SK-N-SH (cell line): ENCODE measurements around the gene YAP1.

Experiments
- EP300 ChIP-seq, 2 experiments: IDR thresholded peaks; 2 replicates each; pipeline versions ENCODE4 v1.4.0 to v1.6.1; 2012; ENCODE audit warnings: borderline replicate concordance in 1 of 2, low read depth in 1 of 2, low read length in 1 of 2
- JUND ChIP-seq: IDR thresholded peaks from 2 replicates; pipeline ENCODE4 v1.4.0; 2012
- MXI1 ChIP-seq: IDR thresholded peaks from 2 replicates; pipeline ENCODE4 v1.6.1; 2012; ENCODE audit warnings: mild to moderate bottlenecking, low read depth, low read length, improper control_type of control experiment
- POLR2AphosphoS5 ChIP-seq: IDR thresholded peaks from 2 replicates; pipeline ENCODE4 v1.6.1; 2012; ENCODE audit warnings: low read depth, low read length
- YY1 ChIP-seq: IDR thresholded peaks from 2 replicates; pipeline ENCODE4 v1.4.0; 2012; ENCODE audit warnings: low read depth, mild to moderate bottlenecking
- TF ChIP-seq, protein P1 (sequence below): fragments of 200-600 bp; sonication (generic); IDR thresholded peaks from 2 replicates; pipeline ENCODE4 v1.6.1; 2017; ENCODE audit warnings: antibody characterized with exemption, mild to moderate bottlenecking, moderate library complexity
- TF ChIP-seq, protein P2 (sequence below): IDR thresholded peaks from 2 replicates; pipeline ENCODE4 v1.6.1; 2012; ENCODE audit warnings: mild to moderate bottlenecking, low read depth, low read length, moderate library complexity

DNA sequence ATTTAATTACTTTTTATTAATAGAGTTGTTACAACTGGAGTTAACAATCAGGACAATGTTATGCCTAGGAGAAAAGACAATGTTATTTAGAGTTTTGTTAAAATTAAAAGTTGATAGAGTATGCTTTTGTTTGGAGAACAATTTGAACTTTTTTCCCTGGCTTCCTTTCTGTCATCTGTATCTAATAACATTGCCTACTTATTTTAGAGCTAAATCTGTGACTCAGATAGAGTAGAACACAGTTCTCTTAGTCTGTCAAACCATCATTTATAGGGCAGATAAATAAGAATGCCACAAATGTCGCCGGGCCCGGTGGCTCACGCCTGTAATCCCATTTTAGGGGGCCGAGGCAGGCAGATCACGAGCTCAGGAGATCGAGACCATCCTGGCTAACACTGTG lies 28.9 kb upstream of the YAP1 start:
- TF ChIP-seq EP300 (IDR thresholded peaks at IDR 0.05; ENCODE audit: borderline replicate concordance in 1 of 2, low read depth in 1 of 2, low read length in 1 of 2) (no peak), JUND (no peak), YY1 (no peak), MXI1 (no peak), POLR2AphosphoS5 (no peak)
- TF ChIP-seq, protein P1, sequence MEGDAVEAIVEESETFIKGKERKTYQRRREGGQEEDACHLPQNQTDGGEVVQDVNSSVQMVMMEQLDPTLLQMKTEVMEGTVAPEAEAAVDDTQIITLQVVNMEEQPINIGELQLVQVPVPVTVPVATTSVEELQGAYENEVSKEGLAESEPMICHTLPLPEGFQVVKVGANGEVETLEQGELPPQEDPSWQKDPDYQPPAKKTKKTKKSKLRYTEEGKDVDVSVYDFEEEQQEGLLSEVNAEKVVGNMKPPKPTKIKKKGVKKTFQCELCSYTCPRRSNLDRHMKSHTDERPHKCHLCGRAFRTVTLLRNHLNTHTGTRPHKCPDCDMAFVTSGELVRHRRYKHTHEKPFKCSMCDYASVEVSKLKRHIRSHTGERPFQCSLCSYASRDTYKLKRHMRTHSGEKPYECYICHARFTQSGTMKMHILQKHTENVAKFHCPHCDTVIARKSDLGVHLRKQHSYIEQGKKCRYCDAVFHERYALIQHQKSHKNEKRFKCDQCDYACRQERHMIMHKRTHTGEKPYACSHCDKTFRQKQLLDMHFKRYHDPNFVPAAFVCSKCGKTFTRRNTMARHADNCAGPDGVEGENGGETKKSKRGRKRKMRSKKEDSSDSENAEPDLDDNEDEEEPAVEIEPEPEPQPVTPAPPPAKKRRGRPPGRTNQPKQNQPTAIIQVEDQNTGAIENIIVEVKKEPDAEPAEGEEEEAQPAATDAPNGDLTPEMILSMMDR = no peak
- TF ChIP-seq, protein P2, sequence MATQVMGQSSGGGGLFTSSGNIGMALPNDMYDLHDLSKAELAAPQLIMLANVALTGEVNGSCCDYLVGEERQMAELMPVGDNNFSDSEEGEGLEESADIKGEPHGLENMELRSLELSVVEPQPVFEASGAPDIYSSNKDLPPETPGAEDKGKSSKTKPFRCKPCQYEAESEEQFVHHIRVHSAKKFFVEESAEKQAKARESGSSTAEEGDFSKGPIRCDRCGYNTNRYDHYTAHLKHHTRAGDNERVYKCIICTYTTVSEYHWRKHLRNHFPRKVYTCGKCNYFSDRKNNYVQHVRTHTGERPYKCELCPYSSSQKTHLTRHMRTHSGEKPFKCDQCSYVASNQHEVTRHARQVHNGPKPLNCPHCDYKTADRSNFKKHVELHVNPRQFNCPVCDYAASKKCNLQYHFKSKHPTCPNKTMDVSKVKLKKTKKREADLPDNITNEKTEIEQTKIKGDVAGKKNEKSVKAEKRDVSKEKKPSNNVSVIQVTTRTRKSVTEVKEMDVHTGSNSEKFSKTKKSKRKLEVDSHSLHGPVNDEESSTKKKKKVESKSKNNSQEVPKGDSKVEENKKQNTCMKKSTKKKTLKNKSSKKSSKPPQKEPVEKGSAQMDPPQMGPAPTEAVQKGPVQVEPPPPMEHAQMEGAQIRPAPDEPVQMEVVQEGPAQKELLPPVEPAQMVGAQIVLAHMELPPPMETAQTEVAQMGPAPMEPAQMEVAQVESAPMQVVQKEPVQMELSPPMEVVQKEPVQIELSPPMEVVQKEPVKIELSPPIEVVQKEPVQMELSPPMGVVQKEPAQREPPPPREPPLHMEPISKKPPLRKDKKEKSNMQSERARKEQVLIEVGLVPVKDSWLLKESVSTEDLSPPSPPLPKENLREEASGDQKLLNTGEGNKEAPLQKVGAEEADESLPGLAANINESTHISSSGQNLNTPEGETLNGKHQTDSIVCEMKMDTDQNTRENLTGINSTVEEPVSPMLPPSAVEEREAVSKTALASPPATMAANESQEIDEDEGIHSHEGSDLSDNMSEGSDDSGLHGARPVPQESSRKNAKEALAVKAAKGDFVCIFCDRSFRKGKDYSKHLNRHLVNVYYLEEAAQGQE = no peak
